A172 (cell line): Measurements from ENCODE around the gene SPACA9. TPM values are rescaled to one million over a fixed set of nuclear protein-coding genes. Genes with fewer than 3 reads are reported as not detected.

Experiments
- DNase-seq: peaks from one replicate; pipeline ENCODE4 v3.0.0-alpha.2; 2015; ENCODE audit warnings: low spot score
- total RNA-seq: library from RNA; depleted of rRNA; stranded (reverse); fragments of >200 nt; shearing (Covaris generic); gene quantifications from 2 replicates; pipeline ENCODE4 v1.2.3, GENCODE V29; 2014

Gene SPACA9
- total RNA-seq, 1 experiment from 2014 or later: 9.6 TPM

DNA sequence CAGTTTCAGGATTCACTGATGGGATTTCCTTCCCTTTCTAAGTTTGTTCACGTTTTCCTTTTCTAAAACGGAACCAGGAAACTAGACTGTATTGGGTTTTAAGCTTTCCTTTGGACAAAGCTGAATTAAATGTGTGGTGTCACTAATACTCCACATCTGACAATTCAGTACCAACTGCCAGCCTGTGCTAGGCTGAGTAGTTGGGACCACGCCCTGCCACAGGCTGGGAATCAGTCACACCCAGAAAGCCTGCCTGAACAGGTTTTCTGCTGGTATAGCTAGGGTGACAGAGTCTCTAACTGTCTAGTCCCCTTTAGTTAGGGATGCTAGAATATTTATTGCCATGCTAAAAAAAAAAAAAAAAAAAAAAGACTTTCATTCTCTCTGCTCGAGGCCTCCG, 15.6 kb downstream of the SPACA9 start:
- peak; percentile 52 for DNase-seq

DNA sequence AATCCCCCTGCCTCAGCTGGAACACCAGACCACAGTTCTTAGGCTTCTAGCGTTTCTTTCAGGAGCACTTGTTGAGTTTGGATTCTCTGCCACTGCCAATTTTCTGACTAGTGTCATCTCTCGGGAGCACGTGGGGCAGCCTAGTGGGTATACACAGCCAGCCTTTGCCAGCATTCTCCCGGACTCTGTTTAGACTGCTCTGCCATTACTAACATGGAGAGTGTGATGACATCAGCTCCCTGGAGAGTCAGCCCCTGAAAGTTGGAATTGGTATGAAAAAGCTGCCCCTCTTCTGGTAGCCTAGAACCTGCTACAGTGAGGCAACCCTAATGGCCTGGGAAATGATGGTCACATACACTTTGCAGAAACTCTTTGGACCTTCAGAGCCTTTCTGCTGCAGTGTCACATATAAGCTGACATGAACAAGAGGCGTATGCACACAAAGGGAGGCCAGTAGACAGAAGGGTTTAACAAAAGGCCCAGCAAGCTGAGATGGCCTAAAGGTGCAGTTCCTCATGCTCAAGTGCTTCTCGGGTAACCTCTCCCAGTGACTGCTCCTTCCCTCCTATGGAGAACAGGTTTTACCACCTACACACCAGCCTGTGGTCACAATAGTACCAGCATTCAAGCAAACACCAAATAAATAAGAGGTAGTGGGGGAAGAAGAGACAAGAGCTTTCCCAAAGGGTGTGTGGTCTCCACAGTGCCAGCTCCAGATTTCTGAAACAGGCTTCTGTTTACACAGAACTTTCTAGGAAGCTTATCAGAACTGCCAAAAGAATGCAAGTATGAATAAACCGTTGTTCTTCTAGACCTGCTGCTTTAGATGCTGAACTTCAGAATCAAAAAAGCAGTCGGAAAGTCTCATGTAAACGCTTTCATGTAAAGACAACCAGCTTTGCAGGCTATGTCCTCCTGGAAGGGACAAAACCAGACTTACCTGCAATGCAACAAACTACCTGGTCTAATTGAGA, 16.5 kb downstream of the SPACA9 start:
- no peak for DNase-seq

DNA sequence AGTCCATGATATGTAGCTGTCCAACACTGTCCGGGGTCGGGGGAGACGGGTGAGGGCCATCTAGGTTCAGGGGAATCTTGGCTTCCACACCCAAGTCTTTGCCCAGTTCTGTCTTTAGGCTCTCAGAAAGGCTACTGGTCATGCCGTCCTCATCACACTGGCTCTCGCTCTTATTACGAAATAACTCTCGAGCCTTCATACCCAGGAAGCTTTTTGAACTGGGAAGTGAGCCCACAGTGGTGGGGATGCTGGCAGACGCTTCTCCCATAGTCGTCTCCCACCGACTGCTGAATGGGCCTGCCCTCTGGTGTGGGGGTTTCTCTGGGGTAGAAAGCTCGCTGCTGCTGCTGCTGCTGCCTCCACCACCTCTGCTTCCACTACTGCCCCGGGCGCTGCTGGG, 17.6 kb downstream of the SPACA9 start:
- no peak for DNase-seq

DNA sequence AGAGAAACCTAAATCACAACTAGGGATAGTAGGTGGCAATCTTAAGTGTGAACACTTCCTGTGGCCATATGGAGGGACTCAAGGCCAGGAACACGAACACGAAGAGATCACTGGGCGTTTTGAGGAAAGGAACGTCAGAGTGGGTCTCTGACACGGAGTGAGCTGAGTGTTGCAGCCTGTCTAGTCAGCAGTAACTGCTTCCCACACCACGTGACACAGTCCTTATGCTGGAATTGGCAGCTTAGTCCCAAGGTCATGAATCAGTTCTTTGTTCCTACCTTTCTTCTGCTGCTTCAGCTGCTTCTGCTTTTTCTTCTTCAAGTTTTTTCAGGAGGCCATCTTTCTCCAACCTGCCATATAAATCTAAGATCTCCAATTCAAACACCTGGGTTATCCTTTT, 18.2 kb downstream of the SPACA9 start:
- DNase-seq: no peak

DNA sequence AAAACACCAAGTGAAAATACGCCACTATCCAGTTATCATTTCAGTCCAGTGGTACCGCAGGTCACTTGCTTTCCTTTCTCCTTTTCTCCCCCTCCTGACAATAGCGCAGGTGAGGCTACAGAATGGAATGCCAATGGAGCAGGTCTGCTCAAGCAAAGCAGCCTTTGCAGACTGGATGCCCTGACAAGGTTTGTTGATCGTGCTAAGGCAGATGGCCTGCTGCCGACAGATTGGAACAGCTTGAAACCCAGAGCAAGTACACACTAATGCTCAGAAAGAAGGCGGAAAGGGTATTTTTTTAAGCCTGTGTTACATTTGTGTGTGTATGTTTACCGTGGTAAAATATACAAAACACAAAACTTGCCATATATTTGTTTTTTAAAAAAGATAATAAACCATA, 19.4 kb downstream of the SPACA9 start:
- DNase-seq: no peak

DNA sequence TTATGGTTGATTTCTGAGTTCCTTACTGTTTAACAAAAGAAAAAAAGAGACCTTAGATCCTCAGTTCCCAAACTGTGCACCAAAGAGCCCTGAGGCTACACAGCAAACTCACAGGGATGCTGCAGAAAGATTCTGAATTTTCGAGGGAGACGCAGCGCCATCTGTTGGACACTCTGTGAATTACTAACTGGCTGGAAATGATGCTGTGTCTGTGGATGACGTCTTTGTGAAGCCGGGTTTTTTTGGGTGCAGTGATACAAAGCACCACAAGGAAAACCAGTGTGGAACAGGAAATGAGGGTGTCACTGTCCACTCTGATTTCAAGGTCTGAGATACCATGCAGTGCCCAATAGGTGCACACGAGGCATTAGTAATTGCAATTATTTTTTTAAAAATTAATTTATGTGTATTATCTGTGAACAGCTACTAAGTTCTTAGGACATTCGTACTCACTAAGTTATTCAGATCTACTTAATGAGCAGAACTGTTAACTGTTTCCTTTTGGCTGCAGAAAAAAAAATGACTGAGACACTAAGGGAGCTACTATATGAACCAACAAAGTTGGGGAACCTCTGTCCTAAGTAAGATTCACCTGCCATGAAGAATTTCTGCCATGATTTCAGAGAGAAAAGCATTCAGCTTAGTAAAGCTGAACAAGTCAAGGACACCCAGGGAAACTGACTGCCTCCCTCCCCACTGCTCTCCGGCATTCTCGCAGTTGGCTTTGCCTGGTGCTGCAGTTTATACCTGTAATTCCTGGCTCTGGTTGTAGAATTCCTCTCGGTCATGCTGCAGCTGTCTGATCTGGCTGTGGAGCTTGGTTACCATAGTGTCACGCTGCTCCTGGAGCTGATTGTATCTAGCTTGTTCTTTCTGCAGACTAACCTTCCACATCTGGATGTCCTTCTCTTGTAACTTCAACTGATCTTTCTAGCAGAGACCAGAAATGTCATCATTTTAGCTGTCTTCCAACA, 23.4 kb downstream of the SPACA9 start:
- peak; percentile 91 for DNase-seq

DNA sequence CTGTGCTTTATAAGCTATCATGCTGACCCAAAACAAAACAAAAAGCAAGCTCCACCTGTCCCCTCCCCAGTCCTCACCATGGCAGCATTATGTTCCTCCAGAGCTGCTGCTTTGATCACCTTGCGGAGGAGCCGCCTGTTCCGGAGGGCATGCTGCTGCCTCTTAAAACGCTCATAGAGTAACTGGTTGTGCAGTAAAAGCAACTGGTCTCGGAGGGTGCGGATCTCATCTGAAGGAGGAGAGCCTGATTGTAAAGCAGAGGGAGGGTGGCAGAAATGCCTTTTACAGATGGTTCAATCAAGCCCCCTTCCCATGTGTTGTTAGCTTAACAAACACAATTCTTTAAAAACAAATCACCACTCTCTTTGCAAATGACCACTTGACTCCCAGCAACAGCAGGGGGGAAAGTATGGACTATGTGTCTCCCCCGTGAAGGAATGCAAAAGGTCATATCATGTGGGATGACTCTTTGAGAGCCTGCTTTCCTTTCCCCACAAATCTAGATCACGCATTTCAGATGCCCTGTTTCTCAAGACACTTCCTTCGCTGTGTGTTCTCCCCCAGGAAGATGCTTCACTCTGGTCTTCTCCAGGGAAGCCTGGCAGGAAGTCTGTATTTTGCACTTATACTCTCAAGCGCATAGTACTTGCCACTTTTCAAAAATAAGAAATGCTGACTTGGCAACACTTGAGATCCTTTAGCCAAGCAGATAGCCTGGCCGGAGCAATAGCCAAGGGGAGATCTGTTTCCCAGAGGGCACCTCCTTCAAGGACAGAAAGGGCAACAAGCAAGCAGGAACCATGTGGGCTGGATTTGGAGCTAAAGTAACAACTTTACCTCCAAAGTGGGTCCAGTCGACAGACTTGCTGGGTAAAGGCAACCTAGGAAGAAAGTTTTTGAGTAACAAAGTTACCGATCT, 25.1 kb downstream of the SPACA9 start:
- no peak for DNase-seq

DNA sequence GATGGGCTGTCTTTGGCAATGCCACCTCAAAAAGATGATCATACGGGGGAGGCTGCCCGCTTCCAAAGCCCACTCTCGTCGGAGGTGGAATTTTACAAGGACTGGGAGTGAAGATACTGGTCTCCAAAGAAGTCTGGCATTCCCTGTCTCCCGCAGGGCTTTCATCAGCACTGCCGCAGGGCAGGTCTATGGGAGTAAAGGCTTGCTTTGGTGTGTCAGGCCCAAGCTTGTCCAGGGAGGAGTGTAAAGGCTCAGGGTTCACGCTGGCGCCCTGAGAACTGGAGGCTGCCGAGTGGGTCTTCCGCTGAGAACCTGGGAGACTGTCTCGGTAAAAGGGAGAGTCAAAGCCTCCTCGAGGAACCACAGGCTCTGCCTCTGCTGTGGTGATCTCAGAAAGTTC, 27.0 kb downstream of the SPACA9 start:
- DNase-seq: no peak

DNA sequence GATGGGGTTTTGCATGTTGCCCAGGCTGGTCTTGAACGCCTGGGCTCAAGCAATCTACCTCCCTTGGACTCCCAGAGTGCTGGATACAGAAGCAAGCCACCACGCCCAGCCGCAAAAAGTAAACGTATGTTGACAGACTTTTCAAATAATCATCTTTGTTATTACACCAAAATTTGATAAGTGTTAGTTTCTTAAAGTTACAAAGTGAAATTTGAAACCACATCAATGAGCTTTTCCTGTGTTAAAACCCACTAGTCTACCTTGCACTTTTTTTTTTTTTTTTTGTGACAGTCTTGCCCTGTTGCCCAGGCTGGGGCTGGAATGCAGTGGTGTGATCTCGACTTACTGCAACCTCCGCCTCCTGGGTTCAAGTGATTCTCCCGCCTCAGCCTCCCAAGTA, 29.9 kb downstream of the SPACA9 start:
- no peak for DNase-seq

DNA sequence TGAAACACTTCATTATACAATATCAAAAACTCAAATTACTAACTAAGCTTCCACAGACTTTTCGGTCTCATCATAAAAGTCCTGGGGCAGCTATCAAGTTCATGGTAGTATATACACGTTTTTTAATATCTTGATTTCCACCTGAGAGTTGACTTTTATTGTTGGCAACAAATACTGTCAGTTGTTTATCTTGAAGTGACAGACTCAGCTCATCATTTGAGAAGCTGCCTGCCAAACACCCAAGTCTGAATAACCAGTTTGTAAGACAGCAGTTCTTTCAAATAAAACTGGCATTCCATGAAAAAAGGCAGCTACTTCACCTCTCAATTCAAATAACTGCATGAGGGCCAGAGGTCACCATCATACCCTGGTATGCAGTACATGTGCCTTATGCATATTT, 30.6 kb downstream of the SPACA9 start:
- DNase-seq: no peak

DNA sequence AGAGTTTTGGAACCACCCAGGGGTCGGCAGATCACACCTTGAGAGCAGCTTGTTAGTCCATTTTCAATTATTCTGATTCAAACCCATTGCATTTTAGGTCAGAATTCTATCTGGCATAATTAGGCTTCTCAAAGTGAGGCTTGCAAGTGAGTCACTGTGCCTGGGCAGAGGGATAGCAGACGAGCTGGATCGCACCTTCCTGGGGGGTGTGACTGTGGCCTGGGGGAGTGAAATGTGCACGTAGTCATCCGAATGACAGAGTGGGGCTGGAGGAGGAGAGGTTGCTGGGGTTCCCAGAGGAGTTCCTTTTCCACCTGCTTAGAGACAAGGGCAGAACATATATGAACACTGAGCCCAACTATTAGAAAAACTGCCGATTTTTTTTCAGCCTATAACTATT, 31.7 kb downstream of the SPACA9 start:
- no peak for DNase-seq

DNA sequence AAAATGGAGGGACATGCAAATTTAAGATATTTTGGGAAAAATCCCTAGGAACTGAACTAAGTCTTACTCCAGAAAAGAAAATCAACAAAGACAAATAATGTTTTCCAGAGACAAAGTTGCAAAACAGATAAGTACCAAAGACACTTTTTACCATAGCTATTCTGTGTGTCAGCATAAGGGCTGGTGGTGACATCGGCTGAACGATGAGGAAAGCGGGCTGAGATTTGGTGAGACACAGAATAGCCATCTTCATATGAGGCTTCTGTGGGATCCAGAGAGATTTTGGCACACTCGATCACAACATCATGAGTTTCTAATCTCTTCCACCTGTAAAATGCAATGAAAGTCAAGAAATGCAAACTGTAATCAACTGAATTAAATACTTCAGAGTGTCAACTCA, 33.4 kb downstream of the SPACA9 start:
- DNase-seq: no peak

DNA sequence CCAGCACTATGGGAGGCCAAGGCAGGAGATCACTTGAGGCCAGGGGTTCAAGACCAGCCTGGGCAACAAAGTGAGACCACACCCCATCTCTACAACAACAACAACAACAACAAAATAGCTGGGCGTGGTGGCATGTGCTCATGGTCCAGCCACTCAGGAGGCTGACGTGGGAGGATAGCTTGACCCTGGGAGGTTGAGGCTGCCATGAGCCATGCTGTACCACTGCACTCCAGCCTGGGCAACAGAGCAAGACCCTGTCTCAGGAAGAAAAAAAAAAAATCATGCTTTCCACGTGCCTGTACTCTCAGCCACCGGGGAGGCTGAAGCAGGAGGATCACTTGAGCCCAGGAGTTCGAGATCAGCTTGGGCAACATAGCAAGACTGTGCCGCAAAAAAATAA, 36.2 kb downstream of the SPACA9 start:
- no peak for DNase-seq

DNA sequence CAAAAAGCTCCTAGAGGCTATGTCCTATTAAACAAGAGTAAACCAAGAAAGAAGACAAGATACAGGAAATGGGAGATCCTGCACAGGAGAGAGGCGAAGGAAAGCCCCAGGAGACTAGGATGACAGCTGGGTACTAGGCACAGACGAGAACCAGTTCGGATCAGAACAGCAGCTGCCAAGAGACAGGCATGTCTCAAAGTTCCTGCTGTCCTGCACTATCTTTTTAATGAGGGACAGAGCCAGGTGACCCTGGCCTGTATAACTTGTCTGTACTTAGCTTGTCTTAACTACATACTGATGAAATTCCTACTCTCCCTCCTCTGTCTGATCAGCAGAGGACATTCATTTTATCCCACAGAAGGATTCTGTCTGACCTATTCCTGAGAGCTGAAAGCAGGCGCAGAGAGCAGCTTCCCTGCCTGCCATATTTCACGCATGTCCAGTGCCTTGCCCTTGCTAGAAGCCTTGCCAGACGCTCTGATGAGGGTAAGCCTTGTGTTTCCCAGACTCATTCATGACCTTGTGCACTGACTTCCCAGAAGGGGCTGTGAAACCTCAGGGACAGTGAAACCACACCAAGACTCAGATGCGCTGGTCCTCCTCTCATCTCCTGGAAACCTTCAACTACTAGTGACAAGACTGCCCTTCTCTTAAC, 41.0 kb downstream of the SPACA9 start:
- no peak for DNase-seq

DNA sequence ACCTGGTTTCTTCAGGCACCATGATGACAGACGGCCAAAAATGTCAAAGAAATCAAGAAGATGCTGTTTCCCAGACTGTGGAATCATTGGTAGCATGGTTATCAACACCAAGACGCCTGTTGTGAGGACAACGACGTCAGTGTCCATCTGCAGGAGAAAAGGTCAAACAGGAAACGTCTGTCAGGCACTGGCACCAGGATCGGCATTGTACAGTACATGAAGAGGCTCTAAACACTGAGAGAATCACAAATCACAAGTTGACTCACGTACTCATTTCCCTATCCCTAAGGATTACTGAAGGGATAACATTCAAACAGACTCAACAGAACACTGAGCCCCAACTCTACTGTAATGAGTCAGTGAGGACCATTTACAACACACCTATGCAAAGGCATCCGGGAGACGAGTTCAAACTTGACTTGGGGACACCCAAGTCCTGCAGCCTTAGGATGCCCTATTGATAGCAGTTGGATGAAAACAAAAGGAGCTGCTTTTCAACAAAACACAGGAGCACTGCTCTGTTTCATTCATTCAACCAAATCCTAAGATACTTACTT, 44.7 kb downstream of the SPACA9 start:
- no peak for DNase-seq

DNA sequence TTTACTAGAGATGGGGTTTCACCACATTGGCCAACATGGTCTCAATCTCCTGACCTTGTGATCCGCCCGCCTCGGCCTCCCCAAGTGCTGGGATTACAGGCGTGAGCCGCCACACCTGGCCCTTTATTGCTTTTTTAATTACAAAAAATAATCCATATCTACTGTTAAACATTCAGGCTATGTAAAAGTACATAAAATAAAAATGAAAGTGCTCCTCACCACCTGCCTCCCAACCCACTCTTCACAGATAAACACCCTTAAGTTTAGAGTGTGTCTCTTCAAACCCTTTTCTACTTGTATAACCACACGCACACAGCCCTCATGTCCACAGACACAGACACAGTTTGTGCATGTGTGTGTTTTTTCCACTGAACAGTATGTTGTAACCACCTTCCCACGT, 49.0 kb downstream of the SPACA9 start:
- no peak for DNase-seq

DNA sequence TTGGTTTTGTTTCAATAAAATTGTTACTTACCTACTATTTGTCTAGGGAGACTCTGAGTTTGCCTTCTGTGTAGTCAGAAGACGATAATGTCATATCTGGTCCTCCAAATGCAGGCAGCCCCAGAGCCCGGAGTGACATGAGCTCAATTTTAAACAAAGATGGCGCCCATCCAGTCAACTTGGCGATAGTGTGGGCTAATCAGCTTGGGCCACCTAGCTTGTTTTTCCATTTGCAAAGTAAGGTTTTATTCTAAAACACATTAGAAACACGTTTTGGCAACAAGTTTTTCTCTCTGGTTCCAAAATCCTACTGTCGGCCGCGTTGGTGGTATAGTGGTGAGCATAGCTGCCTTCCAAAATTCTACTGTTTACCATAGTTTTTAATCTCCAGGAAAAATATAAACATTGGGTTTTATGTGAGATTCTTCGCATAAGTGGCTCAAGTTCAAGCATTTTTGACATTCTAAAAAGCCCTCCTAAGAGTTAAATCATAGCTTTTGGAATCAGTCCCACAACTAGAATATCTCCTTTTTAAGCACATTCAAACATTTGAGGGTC, 52.6 kb downstream of the SPACA9 start:
- DNase-seq: no peak

DNA sequence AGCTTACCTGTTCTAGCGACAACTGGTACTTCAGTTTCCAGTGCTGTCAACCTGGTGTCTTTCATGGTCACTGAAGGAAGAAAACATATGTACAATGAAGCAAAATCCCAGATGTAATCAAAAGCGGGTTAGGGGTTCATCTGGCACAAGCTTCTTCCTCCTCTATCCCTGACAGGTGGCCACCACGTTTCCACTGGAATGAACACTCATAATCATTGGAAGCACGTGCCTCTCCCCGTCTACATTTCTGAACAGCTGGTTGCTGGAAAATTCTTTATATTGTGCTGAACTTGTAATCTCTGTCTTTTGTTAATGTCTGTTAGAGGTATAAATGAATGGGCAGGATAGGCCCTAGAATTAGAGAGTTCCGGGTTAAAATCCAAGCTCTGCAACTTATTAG, 56.3 kb downstream of the SPACA9 start:
- DNase-seq: no peak

DNA sequence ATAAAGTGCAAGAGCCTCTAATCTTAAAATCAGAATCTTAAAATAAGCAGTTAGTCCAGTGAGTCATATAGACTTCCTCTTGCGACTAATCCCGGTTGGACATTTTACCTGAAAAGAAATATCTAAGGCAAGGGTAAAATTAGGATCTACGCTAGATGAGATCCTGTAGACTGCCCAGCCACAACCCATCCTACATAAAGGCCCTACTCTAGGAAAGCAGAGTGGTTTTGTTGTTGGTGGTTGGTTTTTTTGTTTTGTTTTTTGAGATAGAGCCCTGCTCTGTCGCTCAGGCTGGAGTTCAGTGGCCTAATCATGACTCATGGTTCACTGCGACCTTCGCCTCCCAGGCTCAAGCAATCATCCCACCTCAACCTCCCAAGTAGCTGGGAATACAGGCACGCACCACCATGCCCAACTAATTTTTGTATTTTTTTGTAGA, 58.8 kb downstream of the SPACA9 start:
- DNase-seq: peak; percentile 50

DNA sequence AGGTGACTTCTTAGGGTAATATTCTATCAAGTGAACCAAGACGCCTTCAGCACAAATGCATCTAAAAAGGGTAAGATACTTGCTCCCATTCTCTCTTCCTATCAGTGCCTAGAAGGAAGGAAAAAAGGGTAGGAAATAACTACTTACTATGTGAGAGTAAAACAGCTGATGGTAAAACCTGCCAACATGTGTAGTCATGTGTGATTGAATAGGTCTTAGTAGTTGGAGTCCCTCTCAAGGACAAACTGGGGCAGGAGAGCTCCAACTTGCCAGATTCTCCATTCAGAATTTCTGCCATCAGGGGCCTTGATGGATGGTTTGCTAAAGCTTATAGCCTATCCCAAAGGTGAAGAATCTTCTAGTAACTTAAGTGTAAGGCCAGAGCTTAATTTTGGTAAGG, 60.5 kb downstream of the SPACA9 start:
- DNase-seq: no peak
